ENCODE measurements around the gene SORCS1.

SORCS1 gene

DNA sequence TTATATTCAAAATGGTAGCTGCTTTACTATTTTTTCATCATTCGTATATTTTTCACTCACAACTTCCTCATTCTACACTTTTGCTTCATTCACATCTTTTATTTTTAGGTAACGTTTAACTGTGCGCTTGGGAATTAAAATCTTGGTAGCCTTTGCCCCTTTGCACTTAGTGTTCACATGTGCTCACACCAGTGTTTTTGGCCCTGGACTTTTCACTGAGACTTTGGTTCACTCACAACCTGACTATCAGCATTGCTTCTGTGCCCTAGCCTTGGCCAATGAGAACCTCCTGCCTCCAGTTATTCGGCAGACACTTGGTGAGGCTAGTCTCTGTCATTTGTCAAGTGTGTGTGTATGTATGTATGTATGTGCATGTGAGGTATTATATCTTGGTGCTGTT, 596.9 kb downstream of the SORCS1 start:
- ChIA-PET POLR2A (no interaction called here), CTCF (interaction anchor here (0.6 to 1.2 kb wide), 2 partner anchors 10 to 44 kb away, joined by 4 read pairs; no protein-coding TSS in a partner anchor)
- no peak for TF ChIP-seq ZFP37 (tag by site-specific recombination; IDR thresholded peaks at IDR 0.05)
- TF ChIP-seq IKZF3 (tag by site-specific recombination; IDR thresholded peaks at IDR 0.05): no peak
- no peak for TF ChIP-seq HIC1 (tag by site-specific recombination; IDR thresholded peaks at IDR 0.05)
- no peak for TF ChIP-seq ZNF596 (tag by site-specific recombination; IDR thresholded peaks at IDR 0.05)
- no peak for TF ChIP-seq ZNF654 (tag by site-specific recombination; IDR thresholded peaks at IDR 0.05; ENCODE audit: low read depth)
- TF ChIP-seq ZNF747 (tag by site-specific recombination; IDR thresholded peaks at IDR 0.05): no peak
- no peak for TF ChIP-seq ZNF362 (tag by site-specific recombination; IDR thresholded peaks at IDR 0.05)
- TF ChIP-seq, protein P1, sequence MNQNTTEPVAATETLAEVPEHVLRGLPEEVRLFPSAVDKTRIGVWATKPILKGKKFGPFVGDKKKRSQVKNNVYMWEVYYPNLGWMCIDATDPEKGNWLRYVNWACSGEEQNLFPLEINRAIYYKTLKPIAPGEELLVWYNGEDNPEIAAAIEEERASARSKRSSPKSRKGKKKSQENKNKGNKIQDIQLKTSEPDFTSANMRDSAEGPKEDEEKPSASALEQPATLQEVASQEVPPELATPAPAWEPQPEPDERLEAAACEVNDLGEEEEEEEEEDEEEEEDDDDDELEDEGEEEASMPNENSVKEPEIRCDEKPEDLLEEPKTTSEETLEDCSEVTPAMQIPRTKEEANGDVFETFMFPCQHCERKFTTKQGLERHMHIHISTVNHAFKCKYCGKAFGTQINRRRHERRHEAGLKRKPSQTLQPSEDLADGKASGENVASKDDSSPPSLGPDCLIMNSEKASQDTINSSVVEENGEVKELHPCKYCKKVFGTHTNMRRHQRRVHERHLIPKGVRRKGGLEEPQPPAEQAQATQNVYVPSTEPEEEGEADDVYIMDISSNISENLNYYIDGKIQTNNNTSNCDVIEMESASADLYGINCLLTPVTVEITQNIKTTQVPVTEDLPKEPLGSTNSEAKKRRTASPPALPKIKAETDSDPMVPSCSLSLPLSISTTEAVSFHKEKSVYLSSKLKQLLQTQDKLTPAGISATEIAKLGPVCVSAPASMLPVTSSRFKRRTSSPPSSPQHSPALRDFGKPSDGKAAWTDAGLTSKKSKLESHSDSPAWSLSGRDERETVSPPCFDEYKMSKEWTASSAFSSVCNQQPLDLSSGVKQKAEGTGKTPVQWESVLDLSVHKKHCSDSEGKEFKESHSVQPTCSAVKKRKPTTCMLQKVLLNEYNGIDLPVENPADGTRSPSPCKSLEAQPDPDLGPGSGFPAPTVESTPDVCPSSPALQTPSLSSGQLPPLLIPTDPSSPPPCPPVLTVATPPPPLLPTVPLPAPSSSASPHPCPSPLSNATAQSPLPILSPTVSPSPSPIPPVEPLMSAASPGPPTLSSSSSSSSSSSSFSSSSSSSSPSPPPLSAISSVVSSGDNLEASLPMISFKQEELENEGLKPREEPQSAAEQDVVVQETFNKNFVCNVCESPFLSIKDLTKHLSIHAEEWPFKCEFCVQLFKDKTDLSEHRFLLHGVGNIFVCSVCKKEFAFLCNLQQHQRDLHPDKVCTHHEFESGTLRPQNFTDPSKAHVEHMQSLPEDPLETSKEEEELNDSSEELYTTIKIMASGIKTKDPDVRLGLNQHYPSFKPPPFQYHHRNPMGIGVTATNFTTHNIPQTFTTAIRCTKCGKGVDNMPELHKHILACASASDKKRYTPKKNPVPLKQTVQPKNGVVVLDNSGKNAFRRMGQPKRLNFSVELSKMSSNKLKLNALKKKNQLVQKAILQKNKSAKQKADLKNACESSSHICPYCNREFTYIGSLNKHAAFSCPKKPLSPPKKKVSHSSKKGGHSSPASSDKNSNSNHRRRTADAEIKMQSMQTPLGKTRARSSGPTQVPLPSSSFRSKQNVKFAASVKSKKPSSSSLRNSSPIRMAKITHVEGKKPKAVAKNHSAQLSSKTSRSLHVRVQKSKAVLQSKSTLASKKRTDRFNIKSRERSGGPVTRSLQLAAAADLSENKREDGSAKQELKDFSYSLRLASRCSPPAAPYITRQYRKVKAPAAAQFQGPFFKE (tag by site-specific recombination; IDR thresholded peaks at IDR 0.05; ENCODE audit: borderline replicate concordance): no peak
- no peak for TF ChIP-seq ZNF174 (tag by site-specific recombination; IDR thresholded peaks at IDR 0.05)
- TF ChIP-seq ZNF658 (tag by site-specific recombination; IDR thresholded peaks at IDR 0.05): no peak
- no peak for TF ChIP-seq ZNF202 (tag by site-specific recombination; IDR thresholded peaks at IDR 0.05; ENCODE audit: borderline replicate concordance)
- TF ChIP-seq PRDM1 (tag by site-specific recombination; IDR thresholded peaks at IDR 0.05): no peak
- no peak for TF ChIP-seq MEIS1 (CRISPR knock-in tag; IDR thresholded peaks at IDR 0.05; ENCODE audit: borderline replicate concordance)
- no peak for TF ChIP-seq ZNF776 (tag by site-specific recombination; IDR thresholded peaks at IDR 0.05; ENCODE audit: borderline replicate concordance)
- TF ChIP-seq ZNF677 (tag by site-specific recombination; IDR thresholded peaks at IDR 0.05): no peak
- TF ChIP-seq WT1 (tag by site-specific recombination; IDR thresholded peaks at IDR 0.05): no peak
- TF ChIP-seq ZNF211 (tag by site-specific recombination; IDR thresholded peaks at IDR 0.05; ENCODE audit: low read depth): no peak
- Histone ChIP-seq H3K4me1 (ENCODE audit: control insufficient read depth, insufficient read depth, low read length) (no peaks in the 10 kb centered on the region), H3K36me3 (ENCODE audit: control insufficient read depth in 2 of 2, insufficient read depth in 1 of 2, low read length in 2 of 2) (no peaks in the 10 kb centered on the region), H3K27ac (ENCODE audit: extremely low read depth, low read depth, low read length) (no peak overlapping the region), H3K9me3 (ENCODE audit: control insufficient read depth, insufficient read depth, low read depth, low read length) (no peaks in the 10 kb centered on the region), H3K4me3 (ENCODE audit: low read depth, low read length) (no peak overlapping the region)

GRCh38 chr10:106566873-106567272, 597.6 kb downstream of the SORCS1 start:
- Histone ChIP-seq H3K36me3 (ENCODE audit: control insufficient read depth in 2 of 2, insufficient read depth in 1 of 2, low read length in 2 of 2) (no peaks in the 10 kb centered on the region), H3K4me3 (ENCODE audit: low read depth, low read length) (no peak overlapping the region), H3K27ac (ENCODE audit: extremely low read depth, low read depth, low read length) (no peak overlapping the region), H3K9me3 (ENCODE audit: control insufficient read depth, insufficient read depth, low read depth, low read length) (no peaks in the 10 kb centered on the region), H3K4me1 (ENCODE audit: control insufficient read depth, insufficient read depth, low read length) (no peaks in the 10 kb centered on the region)
- CTCF ChIA-PET: no interaction called here
- no peak for TF ChIP-seq ZNF341 (tag by site-specific recombination; IDR thresholded peaks at IDR 0.05; ENCODE audit: low read depth)
- TF ChIP-seq SP2 (tag by site-specific recombination; IDR thresholded peaks at IDR 0.05): no peak
- no peak for TF ChIP-seq ZNF16 (tag by site-specific recombination; IDR thresholded peaks at IDR 0.05; ENCODE audit: low read depth)
- no peak for TF ChIP-seq ZNF416 (tag by site-specific recombination; IDR thresholded peaks at IDR 0.05)
- TF ChIP-seq ZNF600 (tag by site-specific recombination; IDR thresholded peaks at IDR 0.05): no peak
- no peak for TF ChIP-seq ZNF776 (tag by site-specific recombination; IDR thresholded peaks at IDR 0.05; ENCODE audit: borderline replicate concordance)
- no peak for TF ChIP-seq KLF1 (tag by site-specific recombination; IDR thresholded peaks at IDR 0.05)
- POLR2A ChIA-PET: no interaction called here

All from HEK293 (cell line).